ENCODE measurements around the gene FAF1. TPM values are rescaled to one million over a fixed set of nuclear protein-coding genes. Genes with fewer than 3 reads are reported as not detected.
"Not testable (repeated sequence)": the region's sequence is repeated elsewhere in the genome, so short reads cannot be mapped to it uniquely, and the experiment has no call there.

FAF1 gene
- total RNA-seq, 4 donors from 2014 or later = 25.1 to 74.6 (median 37.2) TPM

DNA sequence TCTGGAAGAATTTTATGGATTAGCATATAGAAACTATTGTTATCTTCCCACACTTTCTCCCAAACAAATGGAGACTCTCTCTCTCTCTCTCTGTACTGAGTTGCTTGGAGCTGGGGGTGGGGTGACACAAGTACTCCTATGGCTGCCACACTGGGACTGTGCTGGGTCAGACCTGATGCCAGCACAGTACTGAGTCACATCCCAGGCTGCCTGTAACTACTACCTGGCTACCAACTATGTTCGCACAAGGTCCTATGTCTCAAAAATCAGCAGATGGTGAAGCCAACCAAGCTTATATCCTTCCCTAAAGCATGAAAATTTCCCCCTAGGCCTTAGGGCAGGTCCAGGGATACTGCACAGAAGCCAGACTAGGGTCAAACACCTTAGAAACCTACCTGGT, 66.6 kb downstream of the FAF1 start:
- Histone ChIP-seq H3K36me3 (no peaks in the 10 kb centered on the region), H3K4me3 (no peak overlapping the region), H3K4me1 (no peaks in the 10 kb centered on the region), H3K9me3 (peaks cover 0 to 4% of the 10 kb centered on the region in 2 donors), H3K27me3 (no peaks in the 10 kb centered on the region), H3K27ac (no peak overlapping the region)
- TF ChIP-seq POLR2AphosphoS5 (IDR thresholded peaks at IDR 0.05) (no peak), POLR2A (IDR thresholded peaks at IDR 0.05) (no peak), CTCF (IDR thresholded peaks at IDR 0.05) (no peak), EP300 (IDR thresholded peaks at IDR 0.05; ENCODE audit: low read depth) (no peak)
- in situ Hi-C loops (cut with MboI; ENCODE audit: low pct_ligation_motif_present in 1 of 4, low pct_unique_long_range_greater_than_20kb in 1 of 4, low sequenced_read_pairs in 3 of 4) (no loop called here), intact Hi-C loops (cut with DNase I; ENCODE audit: low total_unique reads) (no loop called here)
- DNase-seq = no peak
- WGBS, 2 donors (ENCODE audit: low coverage in 1 of 2) = 100% methylated on average over 1 of the region's 1 CpG; no CpG with 5 or more reads in 1 of the 2 donors

DNA sequence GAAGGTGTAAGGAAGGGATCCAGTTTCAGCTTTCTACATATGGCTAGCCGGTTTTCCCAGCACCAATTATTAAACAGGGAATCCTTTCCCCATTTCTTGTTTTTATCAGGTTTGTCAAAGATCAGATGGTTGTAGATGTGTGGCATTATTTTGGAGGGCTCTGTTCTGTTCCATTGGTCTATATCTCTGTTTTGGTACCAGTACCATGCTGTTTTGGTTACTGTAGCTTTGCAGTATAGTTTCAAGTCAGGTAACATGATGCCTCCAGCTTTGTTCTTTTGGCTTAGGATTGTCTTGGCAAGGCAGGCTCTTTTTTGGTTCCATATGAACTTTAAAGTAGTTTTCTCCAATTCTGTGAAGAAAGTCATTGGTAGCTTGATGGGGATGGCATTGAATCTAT, 72.5 kb downstream of the FAF1 start:
- H3K9me3 ChIP-seq; H3K4me1 ChIP-seq; H3K4me3 ChIP-seq; DNase-seq; H3K27me3 ChIP-seq; H3K27ac ChIP-seq; intact Hi-C loops (cut with DNase I; ENCODE audit: low total_unique reads); in situ Hi-C loops (cut with MboI; ENCODE audit: low pct_ligation_motif_present in 1 of 4, low pct_unique_long_range_greater_than_20kb in 1 of 4, low sequenced_read_pairs in 3 of 4); H3K36me3 ChIP-seq: not testable (repeated sequence)
- WGBS, 2 donors (ENCODE audit: low coverage in 1 of 2) = 97 to 100% methylated on average over 1 of the region's 1 CpG

DNA sequence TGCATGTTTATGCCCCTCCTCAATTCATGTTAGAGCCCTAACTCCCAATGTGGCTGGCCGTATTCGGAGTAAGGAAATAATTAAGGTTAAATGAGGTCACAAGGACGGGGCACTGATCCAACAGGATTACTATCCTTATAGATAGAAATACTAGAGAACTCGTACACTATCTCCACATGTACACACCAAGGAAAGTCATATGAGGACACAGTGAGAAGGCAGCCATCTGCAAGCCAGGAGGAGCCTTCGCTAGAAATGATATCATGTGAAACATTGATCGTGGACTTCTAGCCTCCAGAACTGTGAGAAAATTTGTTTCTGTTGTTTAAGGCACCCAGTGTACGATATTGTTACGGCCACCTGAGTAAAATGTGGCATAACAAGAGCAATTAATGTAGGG, 79.7 kb downstream of the FAF1 start:
- H3K4me1 ChIP-seq = peaks cover 0 to 3% (median 0%) of the 10 kb centered on the region in 4 donors
- H3K27me3 ChIP-seq = no peaks in the 10 kb centered on the region
- DNase-seq = no peak
- in situ Hi-C loops (cut with MboI; ENCODE audit: low pct_ligation_motif_present in 1 of 4, low pct_unique_long_range_greater_than_20kb in 1 of 4, low sequenced_read_pairs in 3 of 4) (no loop called here), intact Hi-C loops (cut with DNase I; ENCODE audit: low total_unique reads) (no loop called here)
- H3K36me3 ChIP-seq = no peaks in the 10 kb centered on the region
- no peak overlapping the region for H3K27ac ChIP-seq
- no peak for TF ChIP-seq EP300 (IDR thresholded peaks at IDR 0.05; ENCODE audit: low read depth)
- TF ChIP-seq POLR2A (IDR thresholded peaks at IDR 0.05) = no peak
- no peak for TF ChIP-seq CTCF (IDR thresholded peaks at IDR 0.05)
- no peak for TF ChIP-seq POLR2AphosphoS5 (IDR thresholded peaks at IDR 0.05)
- WGBS, 2 donors (ENCODE audit: low coverage in 1 of 2) = 81 to 84% methylated on average over 8 of the region's 8 CpGs
- H3K9me3 ChIP-seq = no peaks in the 10 kb centered on the region
- no peak overlapping the region for H3K4me3 ChIP-seq

- WGBS, 2 donors (ENCODE audit: low coverage in 1 of 2) = 98 to 100% methylated on average over 4 of the region's 4 CpGs
- H3K27ac ChIP-seq = no peak overlapping the region
- no peaks in the 10 kb centered on the region for H3K36me3 ChIP-seq
- intact Hi-C loops (cut with DNase I; ENCODE audit: low total_unique reads) = no loop called here
- TF ChIP-seq CTCF (IDR thresholded peaks at IDR 0.05) = no peak
- no peak for TF ChIP-seq POLR2A (IDR thresholded peaks at IDR 0.05)
- no peak for TF ChIP-seq EP300 (IDR thresholded peaks at IDR 0.05; ENCODE audit: low read depth)
- no peak for TF ChIP-seq POLR2AphosphoS5 (IDR thresholded peaks at IDR 0.05)
- in situ Hi-C loops (cut with MboI; ENCODE audit: low pct_ligation_motif_present in 1 of 4, low pct_unique_long_range_greater_than_20kb in 1 of 4, low sequenced_read_pairs in 3 of 4) = no loop called here
- no peaks in the 10 kb centered on the region for H3K27me3 ChIP-seq
- H3K4me3 ChIP-seq = no peak overlapping the region
- H3K9me3 ChIP-seq = no peaks in the 10 kb centered on the region
- DNase-seq = no peak
- H3K4me1 ChIP-seq = peaks cover 0 to 3% (median 0%) of the 10 kb centered on the region in 4 donors
These were observed 80.9 kb downstream of the FAF1 start for GRCh38 chr1:50879137-50879536.

DNA sequence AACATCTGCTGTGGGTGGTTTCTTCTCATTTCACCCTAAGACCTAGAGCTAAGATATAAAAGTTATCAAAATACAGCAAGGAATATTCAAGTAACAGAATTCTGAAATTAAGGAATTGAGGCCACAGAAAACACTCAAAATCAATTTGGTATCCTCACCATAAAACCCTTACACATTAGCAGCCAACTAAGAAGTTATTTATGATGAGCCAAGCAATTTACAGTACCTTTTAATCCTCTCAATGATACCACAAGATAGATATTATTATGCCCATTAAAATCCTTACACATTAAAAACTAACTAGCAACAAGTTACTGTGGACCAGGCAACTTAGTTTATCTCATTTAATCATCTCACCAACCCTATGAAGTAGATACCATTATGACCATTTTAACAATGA, 81.6 kb downstream of the FAF1 start:
- Histone ChIP-seq H3K27me3 (no peaks in the 10 kb centered on the region), H3K27ac (no peak overlapping the region), H3K4me3 (no peak overlapping the region), H3K36me3 (no peaks in the 10 kb centered on the region), H3K4me1 (peaks cover 0 to 3% (median 0%) of the 10 kb centered on the region in 4 donors), H3K9me3 (no peaks in the 10 kb centered on the region)
- in situ Hi-C loops (cut with MboI; ENCODE audit: low pct_ligation_motif_present in 1 of 4, low pct_unique_long_range_greater_than_20kb in 1 of 4, low sequenced_read_pairs in 3 of 4) (no loop called here), intact Hi-C loops (cut with DNase I; ENCODE audit: low total_unique reads) (no loop called here)
- no peak for TF ChIP-seq POLR2AphosphoS5 (IDR thresholded peaks at IDR 0.05)
- no peak for TF ChIP-seq EP300 (IDR thresholded peaks at IDR 0.05; ENCODE audit: low read depth)
- TF ChIP-seq POLR2A (IDR thresholded peaks at IDR 0.05) = no peak
- TF ChIP-seq CTCF (IDR thresholded peaks at IDR 0.05) = no peak
- no peak for DNase-seq

Data from transverse colon (tissue), 4 donors.